Keratinocyte (primary cell): Measurements from ENCODE around the gene UNKL. TPM values are rescaled to one million over a fixed set of nuclear protein-coding genes. Genes with fewer than 3 reads are reported as not detected.

Experiments
- DNase-seq: peaks from one replicate; pipeline ENCODE4 v3.0.0-alpha.2; 2011; ENCODE audit warnings: low read depth, missing footprints, low spot score
- FAIRE-seq: peaks from 2 replicates; lab custom pipeline; 2011; peaks lifted over from hg19 to GRCh38; lab: Jason Lieb, UNC
- H2AFZ ChIP-seq: 2 replicates; pipeline ENCODE4 v1.6.0; 2012; ENCODE audit warnings: low read length, control low read depth, inconsistent platforms; ENCODE audit not compliant: control insufficient read depth
- H3K27ac ChIP-seq: 2 replicates; pipeline ENCODE4 v1.5.1; 2011; ENCODE audit warnings: low read length; ENCODE audit not compliant: control insufficient read depth, insufficient read depth
- H3K27me3 ChIP-seq: 3 replicates; pipeline ENCODE4 v1.6.0; 2011; ENCODE audit warnings: low read length; ENCODE audit not compliant: control insufficient read depth, insufficient read depth; ENCODE audit errors: extremely low read depth
- H3K36me3 ChIP-seq, 2 experiments: 2 replicates in 1 of 2; 3 replicates in 1 of 2; pipeline ENCODE4 v1.5.1; 2011; ENCODE audit warnings: low read length in 2 of 2, mild to moderate bottlenecking in 1 of 2; ENCODE audit not compliant: control insufficient read depth in 2 of 2, insufficient read depth in 2 of 2; ENCODE audit errors: extremely low read depth in 1 of 2
- H3K4me1 ChIP-seq: 3 replicates; pipeline ENCODE4 v1.5.1; 2011; ENCODE audit warnings: low read length; ENCODE audit not compliant: control insufficient read depth, insufficient read depth; ENCODE audit errors: extremely low read depth
- H3K4me2 ChIP-seq: 3 replicates; pipeline ENCODE4 v1.6.0; 2011; ENCODE audit warnings: low read depth, low read length; ENCODE audit not compliant: control insufficient read depth, insufficient read depth; ENCODE audit errors: extremely low read depth
- H3K4me3 ChIP-seq, 3 experiments: fragments of 200-600 bp in 1 of 3; sonication (generic) in 1 of 3; 2 replicates in 2 of 3; 3 replicates in 1 of 3; pipeline ENCODE4 v1.5.1; 2011 to 2016; ENCODE audit warnings: low read length in 3 of 3, mild to moderate bottlenecking in 3 of 3, control low read depth in 2 of 3, inconsistent platforms in 1 of 3, low read depth in 1 of 3, mixed read lengths in 1 of 3, mixed run types in 1 of 3, moderate library complexity in 1 of 3; ENCODE audit not compliant: control insufficient read depth in 2 of 3, insufficient read depth in 2 of 3; ENCODE audit errors: extremely low read depth in 1 of 3
- H3K79me2 ChIP-seq: 2 replicates; pipeline ENCODE4 v1.6.0; 2012; ENCODE audit warnings: low read length; ENCODE audit not compliant: control insufficient read depth, insufficient read depth
- H3K9ac ChIP-seq: 3 replicates; pipeline ENCODE4 v1.6.0; 2011; ENCODE audit warnings: low read length; ENCODE audit not compliant: control insufficient read depth, insufficient read depth; ENCODE audit errors: extremely low read depth
- H3K9me1 ChIP-seq: 3 replicates; pipeline ENCODE4 v1.6.0; 2011; ENCODE audit warnings: low read length; ENCODE audit not compliant: control insufficient read depth, insufficient read depth; ENCODE audit errors: extremely low read depth
- H3K9me3 ChIP-seq: 2 replicates; pipeline ENCODE4 v1.5.1; 2012; ENCODE audit warnings: low read depth, low read length; ENCODE audit not compliant: control insufficient read depth
- H4K20me1 ChIP-seq: 3 replicates; pipeline ENCODE4 v1.6.0; 2011; ENCODE audit warnings: low read length; ENCODE audit not compliant: control insufficient read depth, insufficient read depth; ENCODE audit errors: extremely low read depth
- CTCF ChIP-seq, 3 experiments: IDR thresholded peaks in 1 of 3; conservative IDR thresholded peaks in 1 of 3; optimal IDR thresholded peaks in 1 of 3; 2 replicates in 2 of 3; 3 replicates in 1 of 3; pipeline versions ENCODE3 to v1.5.1; 2011; ENCODE audit warnings: low read length in 3 of 3, mild to moderate bottlenecking in 3 of 3, moderate library complexity in 2 of 3, control low read depth in 1 of 3, inconsistent platforms in 1 of 3; ENCODE audit not compliant: insufficient read depth in 2 of 3; ENCODE audit errors: extremely low read depth in 1 of 3
- EZH2 ChIP-seq: IDR thresholded peaks from one replicate; pipeline ENCODE4 v1.6.1; 2012; ENCODE audit warnings: inconsistent platforms, mild to moderate bottlenecking, low read length, moderate library complexity
- dilution Hi-C: fragments of 300-500 bp; cut with MboI; formaldehyde crosslinking; loops from one replicate; pipeline ENCODE4 v1.7.0; 2020; ENCODE audit warnings: low sequenced_read_pairs; ENCODE audit not compliant: extremely low pct_ligation_motif_present
- polyA plus RNA-seq, 5 experiments: library from polyadenylated mRNA; depleted of rRNA in 3 of 5; stranded (reverse) in 3 of 5; stranded (forward) in 1 of 5; unstranded in 1 of 5; fragments of >200 nt; gene quantifications; 1 replicate in 1 of 5; 2 replicates in 3 of 5; 3 replicates in 1 of 5; pipeline versions ENCODE4 v1.2.1 to v1.2.3, GENCODE V29; 2011 to 2012; ENCODE audit warnings: missing spikeins in 2 of 5, low read depth in 1 of 5, low replicate concordance in 1 of 5

Gene UNKL
- polyA plus RNA-seq, 1 donor (not counting 4 experiments of a cell fraction or from before 2014, with no cell fraction given) = 2.3 TPM

DNA sequence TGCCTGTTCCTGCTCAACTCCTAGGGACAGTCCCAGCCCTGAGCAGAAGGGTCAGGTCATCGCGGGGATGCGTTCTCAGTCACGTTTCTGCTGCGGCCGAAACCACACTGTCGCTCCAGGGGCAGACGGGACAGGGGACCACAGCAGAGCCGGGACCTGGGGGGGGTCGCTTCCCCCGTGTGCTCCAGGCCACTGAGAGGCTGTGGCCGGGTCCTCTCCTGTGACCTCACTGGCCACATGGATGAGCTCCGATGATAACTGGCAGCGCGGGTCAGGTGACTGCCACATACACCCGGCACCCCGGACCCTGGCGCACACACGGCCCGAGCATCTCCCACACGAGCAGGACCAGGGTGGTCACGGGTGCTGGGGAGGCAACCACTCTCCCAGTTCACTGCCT lies 50.0 kb downstream of the UNKL start:
- Histone ChIP-seq H3K4me1 (no peaks in the 10 kb centered on the region), H3K27ac (no peak overlapping the region), H3K4me2 (no peak overlapping the region), H2AFZ (no peak overlapping the region), H3K9ac (no peak overlapping the region), H4K20me1 (no peaks in the 10 kb centered on the region), H3K9me1 (no peaks in the 10 kb centered on the region), H3K27me3 (no peaks in the 10 kb centered on the region), H3K4me3 (no peak overlapping the region), H3K79me2 (peaks cover 7% of the 10 kb centered on the region), H3K36me3 (peaks cover 12 to 23% of the 10 kb centered on the region in 2 experiments), H3K9me3 (no peaks in the 10 kb centered on the region)
- DNase-seq (no peak), FAIRE-seq (no peak)
- dilution Hi-C loops = no loop called here
- TF ChIP-seq CTCF (optimal IDR thresholded peaks at IDR 0.05 in 1 of 3, IDR thresholded peaks at IDR 0.05 in 1 of 3, conservative IDR thresholded peaks at IDR 0.05 in 1 of 3; ENCODE audit: extremely low read depth in 1 of 3, insufficient read depth in 2 of 3, low read length in 3 of 3) = no peak
- TF ChIP-seq EZH2 = no peak

DNA sequence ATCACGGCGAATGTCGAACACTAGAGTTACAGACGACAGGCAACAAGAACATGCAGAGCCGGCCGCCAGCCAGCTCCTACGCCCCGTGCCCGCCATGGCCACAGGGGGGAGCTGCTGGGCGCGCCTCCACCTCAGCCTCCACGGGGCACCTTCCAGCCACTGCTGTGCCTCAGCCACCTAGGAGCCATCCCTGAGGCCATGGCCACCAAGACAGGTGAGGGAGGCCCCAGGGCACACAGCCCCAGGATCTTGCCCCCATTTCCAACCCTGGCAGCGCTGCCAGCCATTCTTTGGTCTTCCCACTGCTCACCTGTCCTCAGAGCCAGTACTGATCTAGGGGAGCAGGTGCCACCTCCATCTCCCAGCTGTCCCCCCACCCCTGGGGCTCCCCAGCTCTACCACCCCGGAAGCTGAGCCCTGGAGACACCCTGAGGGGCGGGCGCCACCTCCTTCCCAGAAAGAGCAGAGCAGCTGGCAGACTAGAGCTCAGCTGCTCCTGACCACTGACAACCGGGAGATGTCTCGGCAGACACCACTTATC lies 50.9 kb downstream of the UNKL start:
- H3K9me3 ChIP-seq = no peaks in the 10 kb centered on the region
- H3K27ac ChIP-seq = no peak overlapping the region
- H3K4me3 ChIP-seq = no peak overlapping the region
- no peak overlapping the region for H3K4me2 ChIP-seq
- no peaks in the 10 kb centered on the region for H3K4me1 ChIP-seq
- peaks cover 7% of the 10 kb centered on the region for H3K79me2 ChIP-seq
- H3K36me3 ChIP-seq = peaks cover 12 to 23% of the 10 kb centered on the region in 2 experiments
- H4K20me1 ChIP-seq = no peaks in the 10 kb centered on the region
- no peak for DNase-seq
- no peak overlapping the region for H3K9ac ChIP-seq
- H3K27me3 ChIP-seq = no peaks in the 10 kb centered on the region
- no peak for TF ChIP-seq EZH2
- TF ChIP-seq CTCF (optimal IDR thresholded peaks at IDR 0.05 in 1 of 3, IDR thresholded peaks at IDR 0.05 in 1 of 3, conservative IDR thresholded peaks at IDR 0.05 in 1 of 3; ENCODE audit: extremely low read depth in 1 of 3, insufficient read depth in 2 of 3, low read length in 3 of 3) = peak; percentile 83 to 98 (median 97)
- no peaks in the 10 kb centered on the region for H3K9me1 ChIP-seq
- no peak overlapping the region for H2AFZ ChIP-seq
- dilution Hi-C loops = no loop called here
- no peak for FAIRE-seq
